Superior temporal gyrus (tissue), 1 donor: ENCODE data around the gene SGTA.

Experiments
- DNase-seq: peaks from one replicate; pipeline ENCODE4 v3.0.0-alpha.2; 2016; ENCODE audit errors: extremely low spot score

Gene SGTA

DNA sequence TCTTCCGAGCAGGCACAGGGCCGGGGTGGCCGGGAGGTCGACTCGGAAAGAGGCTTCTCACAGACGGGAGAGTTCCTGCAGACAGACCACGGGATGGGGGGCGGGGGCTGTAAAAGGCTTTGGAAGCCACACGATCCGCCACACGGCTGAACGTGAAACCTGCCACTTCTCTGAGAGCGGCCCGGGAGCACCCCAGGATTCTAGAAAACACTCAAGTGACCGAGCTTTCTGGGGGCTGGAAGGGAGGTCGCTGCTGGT, 27.7 kb downstream of the SGTA start:
- DNase-seq, result no peak

DNA sequence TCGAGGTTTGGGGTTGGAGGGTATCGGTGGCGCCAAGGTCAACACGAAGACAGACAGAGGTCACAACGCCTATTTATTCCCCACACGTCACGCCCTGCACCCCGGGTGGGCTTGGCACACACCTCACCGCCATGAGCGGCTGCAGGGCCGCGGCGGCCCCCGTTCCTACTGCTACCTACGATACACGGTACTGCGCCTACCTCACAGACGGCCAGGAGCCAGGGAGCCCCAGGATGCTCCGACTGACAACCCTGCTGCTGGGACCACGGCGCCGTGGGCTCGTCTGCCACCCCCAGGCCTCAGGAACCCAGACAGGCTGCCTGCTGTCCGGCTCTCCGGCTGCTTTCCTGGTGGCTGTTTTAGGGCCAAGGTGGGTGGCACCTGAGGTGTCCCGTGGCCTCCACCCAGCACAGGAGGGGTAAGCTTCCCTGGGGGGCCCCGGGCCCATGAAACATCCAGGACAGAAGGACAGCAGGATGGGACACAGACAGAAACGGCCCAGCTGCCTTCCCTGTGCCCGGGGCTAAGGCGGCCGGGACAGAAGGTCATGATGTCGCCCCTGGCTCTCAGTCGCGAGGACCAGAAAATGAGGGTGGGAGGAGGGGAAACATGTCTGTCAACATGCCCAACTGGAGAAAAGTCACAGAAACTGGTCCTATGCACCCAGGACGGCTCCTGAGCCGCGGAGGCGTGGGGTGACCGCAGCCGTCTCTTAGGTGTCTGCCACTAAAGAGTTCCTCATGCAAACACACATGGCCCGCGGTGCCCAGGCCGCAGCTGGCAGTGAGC, 28.2 kb downstream of the SGTA start:
- DNase-seq, result no peak

DNA sequence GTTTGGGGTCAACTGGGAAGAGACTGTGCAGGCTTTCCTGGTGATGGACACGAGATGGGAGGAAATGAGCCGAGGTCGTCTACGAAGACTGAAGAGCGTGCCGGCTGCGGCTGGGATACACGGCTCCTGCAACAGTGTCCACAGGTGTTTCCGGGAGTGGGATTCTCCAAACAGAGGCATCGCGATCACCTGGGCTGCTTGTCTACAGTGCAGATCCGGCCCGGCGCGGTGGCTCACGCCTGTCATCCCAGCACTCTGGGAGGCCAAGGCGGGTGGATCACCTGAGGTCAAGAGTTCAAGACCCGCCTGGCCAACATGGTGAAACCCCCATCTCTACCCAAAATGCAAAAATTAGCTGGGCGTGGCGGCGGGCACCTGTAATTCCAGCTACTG, 31.6 kb downstream of the SGTA start:
- no peak for DNase-seq

DNA sequence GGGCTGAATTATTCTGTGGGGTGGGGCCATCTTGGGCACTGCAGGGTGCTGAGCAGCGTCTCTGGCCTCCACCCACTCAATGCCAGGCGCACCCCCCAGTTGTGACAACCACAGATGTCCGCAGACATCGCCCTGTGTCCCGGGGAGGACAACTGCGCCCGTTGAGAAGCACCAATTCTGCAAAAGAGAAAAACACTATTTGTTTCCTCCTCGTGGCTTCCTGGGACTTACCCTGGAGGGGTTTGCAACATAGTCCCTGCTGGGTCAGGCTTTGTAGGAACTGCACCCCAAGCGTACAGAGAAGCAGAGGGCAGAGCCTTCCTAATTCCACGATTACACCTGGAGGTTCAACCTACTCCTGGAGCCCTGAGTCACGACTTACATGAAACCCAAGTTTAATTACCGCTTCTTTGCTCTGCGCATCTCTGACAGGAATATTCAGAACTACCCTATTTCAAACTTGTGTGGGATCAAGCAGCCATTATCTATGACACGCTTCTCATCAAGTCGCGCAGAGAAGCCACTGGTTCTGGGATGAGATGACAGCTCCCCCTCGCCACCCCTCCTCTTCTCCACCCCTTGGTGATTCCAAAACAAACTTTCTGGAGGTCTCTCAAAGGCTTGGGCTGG, 32.1 kb downstream of the SGTA start:
- no peak for DNase-seq

DNA sequence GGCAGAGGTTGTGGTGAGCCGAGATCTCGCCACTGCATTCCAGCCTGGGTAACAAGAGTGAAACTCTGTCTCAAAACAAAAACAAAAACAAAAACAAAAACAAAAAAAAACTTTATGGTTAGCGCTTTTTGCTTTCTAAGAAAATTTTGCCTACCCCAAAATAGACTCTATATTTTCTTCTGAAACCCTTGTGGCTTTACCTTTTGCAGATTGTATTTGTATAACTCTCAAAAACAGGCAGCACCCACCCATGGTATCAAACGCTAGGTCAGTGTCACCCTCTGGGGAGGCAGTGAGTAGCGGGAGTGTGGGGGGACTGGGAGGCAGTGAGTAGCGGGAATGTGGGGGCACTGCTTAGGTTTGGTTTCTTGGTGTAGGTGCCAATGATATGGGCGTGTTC, 35.7 kb downstream of the SGTA start:
- no peak for DNase-seq

DNA sequence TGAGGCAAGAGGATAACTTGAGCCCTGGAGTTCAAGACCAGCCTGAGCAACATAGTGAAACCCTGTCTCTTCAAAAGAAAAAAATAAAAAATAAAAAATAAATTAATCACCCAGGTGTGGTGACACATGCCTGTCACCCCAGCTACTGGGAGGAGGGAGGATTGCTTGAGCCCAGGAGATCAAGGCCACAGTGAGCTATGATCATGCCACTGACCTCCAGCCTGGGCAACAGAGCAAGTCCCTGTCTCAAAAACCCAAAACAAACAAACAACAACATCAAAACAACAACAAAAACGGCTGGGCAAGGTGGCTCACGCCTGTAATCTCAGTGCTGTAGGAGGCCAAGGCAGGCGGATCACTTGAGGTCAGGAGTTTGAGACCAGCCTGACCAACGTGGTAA, 39.0 kb downstream of the SGTA start:
- DNase-seq, result no peak

DNA sequence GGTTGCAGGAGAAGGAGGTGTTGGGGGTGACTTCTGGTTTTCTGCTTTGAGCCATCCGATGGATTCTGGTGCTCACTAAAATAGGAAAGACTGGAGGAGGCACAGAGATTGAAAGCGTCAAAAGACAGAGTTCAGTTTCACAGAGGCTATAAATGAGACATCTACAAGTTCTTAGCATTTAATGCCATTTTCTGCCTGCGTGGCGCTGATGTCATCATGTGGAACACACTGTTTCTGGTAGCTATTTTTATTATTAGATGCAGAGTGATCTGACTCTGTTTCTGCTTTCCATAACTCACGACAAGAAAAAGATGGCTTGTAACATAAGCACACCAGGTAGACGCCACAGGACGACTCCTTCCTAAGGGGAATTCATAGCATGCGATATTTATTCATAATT, 40.0 kb downstream of the SGTA start:
- peak; percentile 68 for DNase-seq

DNA sequence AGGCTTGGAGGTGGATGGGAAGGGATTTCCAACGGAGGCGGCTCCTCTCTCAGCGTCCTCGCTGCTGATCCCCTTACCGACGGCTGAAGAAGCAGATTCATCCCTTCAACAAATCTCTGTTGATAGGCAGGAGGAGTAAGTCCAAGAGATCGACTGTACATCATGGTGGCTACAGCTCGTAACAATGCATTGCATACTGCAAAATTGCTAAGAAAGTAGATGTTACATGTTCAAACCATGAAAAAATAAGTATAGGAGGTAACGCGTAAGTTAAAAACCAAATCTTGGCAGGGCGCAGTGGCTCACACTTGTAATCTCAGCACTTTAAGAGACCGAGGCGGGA, 42.8 kb downstream of the SGTA start:
- no peak for DNase-seq

DNA sequence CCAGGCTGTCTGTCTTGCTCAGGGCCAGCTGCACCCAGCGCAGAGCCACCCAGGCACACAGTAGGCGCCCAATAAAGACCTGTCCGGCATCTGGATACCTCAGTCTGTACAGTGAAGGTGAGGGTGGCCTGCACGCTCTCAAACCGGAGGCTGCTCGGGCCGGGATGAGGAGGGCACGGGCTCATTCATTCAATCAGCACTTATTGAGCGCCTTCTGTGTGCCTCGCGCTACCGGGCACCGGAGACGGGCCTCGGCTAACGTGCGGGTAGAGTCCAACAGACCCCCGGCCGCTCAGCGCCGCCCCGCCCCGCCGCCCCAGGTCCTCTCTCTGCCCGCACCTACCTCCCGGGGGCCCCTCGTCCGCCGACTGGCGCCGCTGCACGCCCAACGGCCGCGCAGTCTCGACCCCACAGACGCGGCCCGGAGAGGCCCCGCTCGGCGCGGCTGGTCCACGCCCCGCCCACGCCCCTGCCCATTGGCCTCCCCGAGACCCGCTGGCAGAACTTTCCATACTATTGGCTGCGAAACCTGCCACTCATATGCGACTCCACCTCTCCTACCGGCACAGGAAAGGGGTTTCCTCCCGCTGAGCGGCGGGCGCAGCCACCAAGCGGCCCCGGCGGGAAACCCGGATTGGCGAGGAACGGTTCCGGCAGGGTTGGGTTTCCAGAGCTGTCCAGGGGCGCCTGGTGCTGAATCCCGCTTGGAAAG, 43.3 kb downstream of the SGTA start, which contains the start of gene SLC39A3:
SLC39A3 (minus strand) TSS at position 416 of the 712 bp plus-strand sequence. CDS start 2,760 bp downstream, outside the sequence.
- DNase-seq, result peak; percentile 98

DNA sequence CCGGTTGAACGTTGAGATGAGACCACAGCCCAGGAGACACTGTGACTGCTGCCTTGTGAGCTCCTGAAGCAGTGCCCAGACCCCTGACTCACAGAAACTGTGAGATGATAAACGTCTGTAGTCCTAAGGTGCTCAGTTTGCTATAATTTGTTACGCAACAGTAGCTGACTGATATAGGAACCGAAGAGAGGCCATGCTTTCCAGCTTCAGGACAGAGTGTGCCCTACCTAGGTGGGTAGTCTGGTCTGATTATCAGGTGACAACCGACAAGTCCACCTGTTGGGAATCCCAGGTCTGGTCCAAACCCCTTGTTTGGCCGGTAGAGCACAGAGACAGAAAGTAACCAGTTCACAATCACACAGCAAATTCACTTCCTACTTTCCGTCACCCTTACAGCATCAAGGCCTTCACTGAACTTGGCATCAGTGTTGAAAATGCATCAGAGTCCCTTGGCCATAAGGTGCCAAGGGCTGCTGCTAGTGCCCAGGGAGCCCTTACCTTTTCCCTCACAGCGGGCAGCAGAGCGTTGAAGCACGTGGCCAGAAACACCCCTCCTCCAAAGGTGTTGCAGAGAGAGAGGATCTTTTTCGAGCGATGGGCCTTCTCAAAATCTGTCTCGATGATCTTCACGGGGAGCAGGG, 46.4 kb downstream of the SGTA start:
- DNase-seq, result no peak

DNA sequence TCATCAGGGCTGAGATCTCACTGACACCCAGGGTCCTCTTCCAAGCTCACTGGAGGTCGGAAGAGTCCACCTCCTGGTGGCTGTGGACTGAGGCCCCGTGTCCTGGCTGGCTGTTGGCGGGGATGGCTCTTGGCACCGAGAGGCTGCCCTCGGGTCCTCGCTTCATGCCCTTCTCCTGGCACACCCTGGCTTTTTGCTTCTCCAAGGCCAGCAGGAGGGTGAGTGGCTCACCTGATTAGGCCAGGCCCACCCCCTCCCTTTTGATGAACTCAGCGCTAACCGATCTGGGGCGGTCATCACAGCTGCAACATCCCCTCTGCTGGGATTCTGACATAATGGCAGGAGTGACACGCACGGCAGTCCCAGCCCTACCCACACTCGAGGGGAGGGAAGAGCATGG, 47.7 kb downstream of the SGTA start:
- no peak for DNase-seq

DNA sequence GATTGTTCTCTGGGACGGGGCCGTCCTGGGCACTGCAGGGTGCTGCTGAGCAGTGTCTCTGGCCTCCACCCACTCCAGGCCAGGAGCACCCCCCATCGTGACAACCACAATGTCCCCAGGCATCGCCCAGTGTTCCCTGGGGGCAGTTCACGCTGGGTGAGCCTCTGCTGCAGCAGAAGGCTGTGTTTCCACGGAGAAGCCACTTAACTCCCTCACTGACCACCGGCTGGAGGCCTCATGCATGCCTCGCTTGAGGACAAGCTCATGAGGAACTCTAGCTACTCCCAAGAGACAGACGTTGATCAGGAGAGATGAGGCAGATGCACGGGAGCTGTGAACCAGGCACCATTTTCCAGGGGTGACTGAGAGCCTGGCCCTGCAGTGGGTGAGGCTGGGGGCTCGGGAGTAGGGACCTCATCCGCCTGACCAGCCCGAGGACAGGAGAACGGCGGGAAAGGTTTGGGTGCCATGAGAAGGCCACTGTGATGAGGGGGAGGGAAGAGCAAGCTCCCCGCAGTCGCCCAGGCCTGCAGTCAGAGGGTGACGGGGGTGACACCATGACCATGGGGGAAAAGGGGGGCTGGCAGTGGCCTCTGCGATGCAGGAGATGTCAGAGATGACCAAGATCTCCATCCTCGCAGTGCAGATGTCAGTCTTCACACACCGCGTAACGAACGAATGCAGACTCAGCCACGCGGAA, 48.3 kb downstream of the SGTA start:
- no peak for DNase-seq

DNA sequence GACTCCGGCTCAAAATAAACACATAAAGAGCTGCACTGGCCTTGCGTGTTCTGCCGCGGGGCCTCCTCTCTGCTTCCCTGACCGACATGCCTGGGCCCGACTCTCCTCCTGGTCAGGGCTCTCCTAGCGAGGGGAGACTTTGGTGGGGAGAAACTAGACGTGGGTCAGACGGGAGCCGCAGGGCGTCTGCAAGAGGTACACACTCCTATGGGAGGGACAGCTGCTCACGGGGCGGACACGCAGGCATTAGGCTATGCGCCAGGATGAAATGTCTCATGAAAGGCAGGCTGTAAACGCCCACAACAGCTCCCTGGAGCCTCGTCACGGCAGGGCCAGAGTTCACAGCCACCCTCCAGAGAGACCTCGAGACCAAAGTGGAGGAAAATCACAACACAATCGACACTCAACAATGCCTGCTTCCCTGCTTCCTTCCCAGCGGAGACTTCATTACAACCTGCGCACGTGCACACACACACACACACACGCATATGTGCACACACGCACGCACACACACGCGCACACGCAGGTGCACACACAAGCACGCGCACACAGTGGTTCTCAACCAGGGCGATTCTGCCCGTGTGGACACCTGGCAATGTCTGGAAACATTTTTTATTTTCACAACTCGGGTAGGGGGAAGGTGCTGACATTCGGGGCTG, 49.0 kb downstream of the SGTA start:
- DNase-seq, result no peak

DNA sequence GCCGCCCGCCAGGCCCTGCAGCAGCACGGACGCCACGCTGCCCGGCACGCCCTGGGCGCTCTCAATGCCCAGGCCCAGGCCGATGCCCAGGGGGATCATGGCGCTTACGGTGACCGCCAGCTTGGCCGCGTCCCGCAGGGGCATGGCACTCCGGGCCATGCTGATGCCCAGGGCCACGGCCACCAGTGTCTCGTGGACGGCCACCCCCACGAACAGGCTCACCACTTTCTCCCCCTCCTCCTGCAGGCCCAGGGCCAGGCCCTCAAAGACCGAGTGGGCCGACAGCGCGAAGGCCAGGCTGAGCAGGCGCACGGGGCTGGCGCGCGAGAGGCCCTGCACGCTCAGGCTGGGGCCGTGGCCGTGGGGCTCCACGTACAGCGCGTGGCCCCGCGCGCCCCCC, 50.2 kb downstream of the SGTA start:
- no peak for DNase-seq

DNA sequence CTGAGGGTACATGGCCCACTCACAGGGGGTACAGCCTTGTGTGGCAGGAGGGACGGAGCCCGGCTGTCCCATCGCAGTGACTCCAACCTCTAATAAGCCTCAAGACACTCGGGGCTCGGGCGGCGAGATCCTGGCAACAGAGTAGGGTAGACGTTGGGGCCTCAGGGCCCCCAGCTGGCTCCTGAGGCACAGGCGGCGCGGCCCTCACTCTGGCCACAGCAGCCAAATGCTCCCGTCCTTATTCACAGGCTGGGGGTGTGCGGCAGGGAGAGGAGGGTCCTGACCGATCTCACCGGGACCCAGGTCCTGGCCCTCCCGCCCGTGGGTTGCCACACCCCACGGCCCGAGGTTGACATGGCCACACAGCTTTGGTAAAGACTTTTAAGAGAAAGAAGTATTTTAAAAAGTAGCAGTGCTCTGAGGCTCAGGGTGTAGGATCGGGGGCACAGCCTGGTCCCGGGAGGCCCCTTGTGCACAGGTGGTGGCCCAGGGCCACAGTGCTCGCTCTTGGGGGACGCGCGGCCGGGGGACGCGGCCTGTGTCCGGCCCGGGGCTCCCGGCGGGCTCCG, 50.8 kb downstream of the SGTA start:
- DNase-seq, result no peak

DNA sequence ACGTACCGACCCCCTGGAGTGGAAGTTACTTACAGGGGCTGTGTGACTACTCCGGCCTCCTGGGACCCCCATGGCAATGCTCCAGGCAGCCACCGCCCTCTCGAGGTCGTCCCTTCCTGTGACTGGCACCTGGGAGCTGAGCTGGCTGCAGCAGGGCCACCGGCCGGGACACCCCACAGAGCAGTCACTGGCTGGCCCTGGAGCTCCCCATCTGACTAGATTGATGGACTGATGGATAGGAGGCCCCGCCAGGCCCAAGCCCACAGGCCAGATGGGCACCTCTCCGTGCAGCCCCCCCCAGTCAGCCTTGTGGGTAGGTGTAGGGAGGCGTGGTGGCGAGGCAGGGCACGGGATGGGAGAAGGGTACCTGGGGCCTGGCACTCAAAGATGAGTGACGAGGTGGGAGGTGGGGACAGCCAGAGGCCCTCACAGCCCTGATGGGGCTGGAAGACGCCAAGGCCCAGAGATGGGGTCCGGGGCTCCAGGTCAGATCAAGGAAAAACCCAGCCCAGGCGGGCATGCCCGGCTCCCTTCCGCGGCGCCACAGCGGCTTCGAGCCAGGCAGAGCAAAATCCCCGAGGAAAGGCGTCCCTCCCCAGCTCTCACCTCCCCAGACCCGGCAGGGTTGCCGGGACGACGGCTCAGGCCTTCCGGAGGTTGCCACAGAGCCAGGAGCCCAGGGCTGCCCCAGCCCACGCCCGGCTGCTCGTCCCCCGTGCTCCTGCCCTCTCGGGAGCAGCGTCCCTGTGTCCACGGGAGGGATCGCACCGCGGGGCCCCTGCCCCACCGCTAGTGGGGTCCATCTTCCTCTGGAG, 51.7 kb downstream of the SGTA start:
- DNase-seq, result no peak

DNA sequence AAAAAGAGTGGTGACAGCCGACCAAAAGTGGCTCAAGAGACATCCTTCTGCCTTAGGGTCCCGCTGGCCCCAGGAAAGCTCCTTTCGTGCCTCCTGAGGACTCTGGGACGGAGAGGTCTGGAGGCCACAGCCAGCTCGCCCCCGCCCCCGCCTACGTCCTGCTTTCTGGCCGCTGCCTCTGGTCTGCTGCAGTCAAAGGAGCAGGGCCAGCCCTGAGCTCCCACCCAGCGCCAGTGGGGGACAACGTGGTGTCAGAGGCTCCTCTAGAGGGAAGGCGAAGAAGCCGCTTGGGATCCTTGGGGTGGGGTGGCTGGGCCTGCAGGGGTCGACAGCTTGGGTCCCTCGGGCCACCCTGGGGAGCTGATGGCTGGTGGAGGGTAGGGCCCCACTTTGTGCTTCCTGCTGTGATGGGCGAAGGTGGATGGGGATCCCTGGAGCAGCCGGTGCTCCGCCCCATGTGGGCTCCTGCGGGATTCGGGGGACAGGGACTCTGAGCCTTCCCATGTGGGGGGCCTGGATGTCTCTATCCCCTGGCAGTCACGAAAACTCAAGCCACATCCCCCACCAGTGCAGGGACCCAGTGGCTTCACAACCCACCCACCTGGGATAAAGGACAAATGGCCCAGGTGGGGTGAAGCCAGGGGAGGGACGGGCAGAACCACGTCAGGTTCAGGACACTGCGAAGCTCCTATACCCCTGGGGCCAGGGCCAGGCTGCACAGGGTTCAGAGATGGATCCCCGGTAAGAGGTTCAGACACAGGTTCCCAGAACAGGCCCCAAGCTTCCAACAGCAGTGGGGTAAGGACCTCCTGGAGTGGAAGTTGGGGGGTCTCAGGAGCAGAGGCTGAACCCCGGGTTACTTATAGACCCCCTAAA, 52.9 kb downstream of the SGTA start:
- DNase-seq, result no peak

DNA sequence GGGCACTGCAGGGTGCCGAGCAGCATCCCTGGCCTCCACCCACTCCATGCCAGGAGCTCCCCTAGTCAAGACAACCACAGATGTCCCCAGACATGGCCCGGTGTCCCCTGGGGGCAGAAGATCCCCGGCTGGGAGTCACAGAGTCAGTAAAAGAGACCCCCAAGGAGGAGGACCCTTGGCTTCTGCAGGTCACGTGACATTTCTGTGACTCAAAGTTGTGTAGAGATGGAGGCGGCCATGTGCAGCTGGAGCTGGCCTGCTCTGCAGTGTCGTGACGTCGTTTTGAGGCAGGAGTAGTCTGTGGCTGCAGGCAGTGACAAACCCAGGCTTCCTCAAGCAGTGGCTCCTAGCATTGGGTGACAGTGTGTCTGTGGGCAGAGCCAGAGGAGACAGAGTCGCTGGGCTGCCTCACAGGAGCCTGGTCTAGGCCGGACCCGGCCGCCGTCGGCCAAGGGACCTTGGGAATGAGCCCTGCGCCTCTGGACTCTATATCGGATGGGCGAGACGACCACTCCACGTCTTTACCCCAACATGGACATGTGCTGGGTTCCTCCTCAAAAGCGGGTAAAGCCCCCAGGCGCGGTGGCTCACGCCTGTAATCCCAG, 54.2 kb downstream of the SGTA start:
- DNase-seq, result no peak

DNA sequence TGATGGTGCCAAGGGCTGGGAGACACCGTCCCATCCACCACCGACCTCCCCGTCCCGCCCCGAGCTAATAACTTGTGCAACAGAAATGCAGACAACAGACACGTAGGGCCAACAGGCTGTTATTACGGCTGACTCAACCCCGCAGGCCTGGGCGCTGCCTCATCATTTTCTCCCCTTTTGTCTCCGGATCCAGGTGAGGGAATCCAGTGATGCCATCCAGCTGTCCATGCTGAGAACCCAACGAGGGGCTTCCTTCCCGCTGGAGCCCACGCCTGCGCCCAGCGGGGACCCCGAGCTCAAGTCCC, 55.5 kb downstream of the SGTA start:
- no peak for DNase-seq
